K562 (cell line): Measurements from ENCODE around the gene HPCAL1. TPM values are rescaled to one million over a fixed set of nuclear protein-coding genes. Genes with fewer than 3 reads are reported as not detected.

Source experiments
- ATAC-seq: fragments of 200-7000 bp; cut with Tn5 transposase; 3 replicates; pipeline ENCODE4 v1.9.1; 2020; ENCODE audit warnings: moderate library complexity
- BruUV-seq: library from RNA; stranded (reverse); fragments of 400-500 nt; replicated peaks from 2 replicates; lab custom pipeline; 2021; lab: Mats Ljungman, UMichigan
- CTCF ChIA-PET: fragments of 300-600 bp; formaldehyde crosslinking; extraction: SDS; loops from one replicate; lab custom pipeline; 2021; ENCODE audit warnings: low intra/inter-chr PET ratio; lab: Yijun Ruan, JAX
- POLR2A ChIA-PET: fragments of 300-600, 350-650 bp; sonication (Branson Sonifier 250); formaldehyde crosslinking; extraction: SDS; loops from one replicate; lab custom pipeline; 2021; ENCODE audit warnings: antibody characterized with exemption, inconsistent platforms; lab: Yijun Ruan, JAX
- DNase-seq, 4 experiments: peaks; one replicate each; pipeline versions ENCODE4 v3.0.0 to v3.0.0-alpha.2; 2011 to 2018; ENCODE audit warnings: low spot score in 3 of 4, mixed read lengths in 3 of 4; ENCODE audit errors: extremely low read depth in 1 of 4
- FAIRE-seq: peaks from 2 replicates; lab custom pipeline; 2011; peaks lifted over from hg19 to GRCh38; lab: Jason Lieb, UNC
- H2AFZ ChIP-seq: 2 replicates; pipeline ENCODE4 v1.6.0; 2011; ENCODE audit warnings: low read depth, low read length, control low read depth, inconsistent platforms
- H3K27ac ChIP-seq: fragments of 200-600 bp; 3 replicates; pipeline ENCODE4 v1.8.0; 2011; ENCODE audit warnings: low read depth, mild to moderate bottlenecking, control low read depth, inconsistent platforms, low read length, moderate library complexity, mixed read lengths; ENCODE audit errors: extremely low read depth
- H3K27me3 ChIP-seq, 2 experiments: fragments of 300-600 bp in 1 of 2; 2 replicates in 1 of 2; 3 replicates in 1 of 2; pipeline versions ENCODE4 v1.6.0 to v1.8.0; 2011; ENCODE audit warnings: inconsistent platforms in 2 of 2, low read length in 2 of 2, mild to moderate bottlenecking in 1 of 2, mixed read lengths in 1 of 2, moderate library complexity in 1 of 2; ENCODE audit not compliant: control insufficient read depth in 2 of 2, insufficient read depth in 2 of 2
- H3K36me3 ChIP-seq: fragments of 300-600 bp; 3 replicates; pipeline ENCODE4 v1.8.0; 2011; ENCODE audit warnings: mild to moderate bottlenecking, low read length, inconsistent platforms; ENCODE audit not compliant: control insufficient read depth, insufficient read depth
- H3K4me1 ChIP-seq, 2 experiments: fragments of 200-600 bp in 1 of 2; replicated peaks in 1 of 2; 2 replicates in 1 of 2; 3 replicates in 1 of 2; pipeline versions ENCODE4 v1.5.1 to v1.8.0; 2011; ENCODE audit warnings: inconsistent platforms in 2 of 2, low read length in 2 of 2, mild to moderate bottlenecking in 1 of 2, mixed read lengths in 1 of 2, moderate library complexity in 1 of 2; ENCODE audit not compliant: control insufficient read depth in 2 of 2, insufficient read depth in 2 of 2
- H3K4me2 ChIP-seq: 2 replicates; pipeline ENCODE4 v1.6.1; 2011; ENCODE audit warnings: low read length, control low read depth, inconsistent platforms, mixed read lengths; ENCODE audit not compliant: insufficient read depth
- H3K4me3 ChIP-seq: fragments of 200-600 bp; sonication (generic), shearing (Covaris generic); 2 replicates; pipeline ENCODE4 v1.5.1; 2016; ENCODE audit warnings: control low read depth, inconsistent platforms
- H3K79me2 ChIP-seq: fragments of 200-600 bp; 3 replicates; pipeline ENCODE4 v1.8.0; 2011; ENCODE audit warnings: low read length, inconsistent platforms; ENCODE audit not compliant: control insufficient read depth, insufficient read depth
- H3K9ac ChIP-seq, 2 experiments: 2 replicates each; pipeline versions ENCODE4 v1.6.0 to v1.6.1; 2011; ENCODE audit warnings: low read depth in 2 of 2, low read length in 2 of 2, control low read depth in 1 of 2, inconsistent platforms in 1 of 2, mild to moderate bottlenecking in 1 of 2, mixed read lengths in 1 of 2; ENCODE audit not compliant: insufficient read depth in 1 of 2
- H3K9me1 ChIP-seq: one replicate; pipeline ENCODE4 v1.6.0; 2011; ENCODE audit warnings: inconsistent platforms, mild to moderate bottlenecking, low read length, moderate library complexity; ENCODE audit not compliant: control insufficient read depth, insufficient read depth
- H3K9me3 ChIP-seq: replicated peaks from 2 replicates; pipeline ENCODE4 v1.5.1; 2011; ENCODE audit warnings: low read depth, low read length, inconsistent platforms; ENCODE audit not compliant: control insufficient read depth, insufficient read depth
- H4K20me1 ChIP-seq: replicated peaks from 2 replicates; pipeline ENCODE4 v1.6.1; 2011; ENCODE audit warnings: low read length, inconsistent platforms, mixed read lengths; ENCODE audit not compliant: control insufficient read depth, insufficient read depth
- HNRNPH1 ChIP-seq: fragments of 200-400 bp; formaldehyde crosslinking; optimal IDR thresholded peaks from 2 replicates; pipeline ENCODE3; 2017; ENCODE audit warnings: low read depth, mild to moderate bottlenecking, low read length, moderate library complexity
- SIX5 ChIP-seq, 2 experiments: IDR thresholded peaks; 2 replicates each; pipeline ENCODE4 v1.6.1; 2011; ENCODE audit warnings: low read length in 2 of 2, borderline replicate concordance in 1 of 2, low read depth in 1 of 2, mild to moderate bottlenecking in 1 of 2, moderate library complexity in 1 of 2; ENCODE audit not compliant: insufficient read depth in 1 of 2
- TBP ChIP-seq: optimal IDR thresholded peaks from 2 replicates; pipeline ENCODE3; 2011; ENCODE audit warnings: low read depth, low read length, improper control_type of control experiment
- WGBS: fragments of 100-300 bp; shearing (Covaris generic); methylation state at CpG from one replicate; pipeline ENCODE4 v1.1.6; 2016; ENCODE audit warnings: low coverage, mixed read lengths; ENCODE audit not compliant: insufficient coverage; ENCODE audit errors: missing lambda C conversion rate; 5-methylcytosine and 5-hydroxymethylcytosine counted together
- in situ Hi-C: fragments of 300-500 bp; cut with MboI; formaldehyde crosslinking; loops from 4 replicates; pipeline ENCODE4 v1.15.0; 2018; ENCODE audit warnings: inconsistent platforms, mixed read lengths
- intact Hi-C: fragments of 100-400 bp; cut with micrococcal nuclease; formaldehyde crosslinking; loops from 2 replicates; pipeline ENCODE4 v1.14.2; 2022
- polyA plus RNA-seq, 8 experiments: library from polyadenylated mRNA; depleted of rRNA in 4 of 8; stranded (reverse) in 5 of 8; unstranded in 3 of 8; fragments of >200 nt; fragmentation: Nextera tagmentation in 2 of 8; fragmentation: Illumina TruSeq in 1 of 8; extraction: Ambion mirVana in 2 of 8; extraction: Trizol in 1 of 8; gene quantifications; 2 replicates each; pipeline versions ENCODE4 v1.2.1 to v1.2.3, GENCODE V29; 2011 to 2014; ENCODE audit warnings: inconsistent platforms in 1 of 8, missing spikeins in 1 of 8
- total RNA-seq, 7 experiments: library from RNA; depleted of rRNA in 6 of 7; stranded (reverse); fragments of >200 nt in 6 of 7; fragmentation: Illumina TruSeq in 2 of 7; extraction: Trizol in 2 of 7; gene quantifications; 2 replicates each; pipeline versions ENCODE4 v1.2.1 to v1.2.3, GENCODE V29; 2011 to 2021; ENCODE audit warnings: low replicate concordance in 1 of 7
- TF ChIP-seq, protein P1 (sequence below): sonication (generic); formaldehyde crosslinking; IDR thresholded peaks from 2 replicates; pipeline ENCODE4 v1.8.1; 2023; ENCODE audit warnings: mild to moderate bottlenecking, missing genetic modification reagents
- TF ChIP-seq, protein P2 (sequence below): fragments of 250-450 bp; sonication (Bioruptor Pico); IDR thresholded peaks from 2 replicates; pipeline ENCODE4 v1.8.0; 2022; ENCODE audit warnings: moderate library complexity, mild to moderate bottlenecking, inconsistent platforms
- TF ChIP-seq, protein P3 (sequence below): fragments of 250-450 bp; sonication (Bioruptor Pico); IDR thresholded peaks from 2 replicates; pipeline ENCODE4 v1.4.0; 2020; ENCODE audit warnings: borderline replicate concordance
- TF ChIP-seq, protein P4 (sequence below): fragments of 450-650 bp; IDR thresholded peaks from 2 replicates; pipeline ENCODE4 v1.7.0; 2016; ENCODE audit warnings: borderline replicate concordance

The HPCAL1 gene
- total and polyA plus RNA-seq, 9 of the 15 experiments (the other 6 are each of a cell fraction or from before 2014, with no cell fraction given): 2.7 to 65.5 (median 23.9) TPM

DNA sequence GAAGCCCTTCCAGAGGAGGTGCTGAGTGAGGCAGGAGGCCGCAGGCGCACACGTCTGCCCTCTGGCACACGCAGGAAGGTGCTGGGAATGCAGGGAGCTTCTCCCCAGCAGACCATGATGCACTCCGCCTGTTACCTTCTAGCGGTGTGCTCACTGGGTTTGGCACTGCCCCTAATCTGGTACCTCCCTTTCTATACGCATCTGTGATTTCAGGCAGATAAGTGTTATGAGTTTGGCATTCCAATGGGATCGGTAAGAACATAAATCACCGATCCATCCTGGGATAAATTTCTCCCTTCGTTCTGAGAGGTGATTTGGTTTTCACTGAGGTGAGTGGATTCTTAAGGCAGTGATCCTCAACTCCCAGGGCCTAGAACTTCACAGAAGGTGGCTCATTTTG is 110.8 kb downstream of the HPCAL1 start:
- peaks cover 10% of the 10 kb centered on the region; the same call in 2 of the 3 replicates for H3K36me3 ChIP-seq
- H4K20me1 ChIP-seq: 0 out of 2 replicates have a peak, but pooled peaks cover 4% of the 10 kb centered on the region
- H2AFZ ChIP-seq: no peak overlapping the region
- ChIA-PET CTCF (no interaction called here), POLR2A (no interaction called here)
- no peak overlapping the region for H3K4me3 ChIP-seq
- TF ChIP-seq, protein P1, sequence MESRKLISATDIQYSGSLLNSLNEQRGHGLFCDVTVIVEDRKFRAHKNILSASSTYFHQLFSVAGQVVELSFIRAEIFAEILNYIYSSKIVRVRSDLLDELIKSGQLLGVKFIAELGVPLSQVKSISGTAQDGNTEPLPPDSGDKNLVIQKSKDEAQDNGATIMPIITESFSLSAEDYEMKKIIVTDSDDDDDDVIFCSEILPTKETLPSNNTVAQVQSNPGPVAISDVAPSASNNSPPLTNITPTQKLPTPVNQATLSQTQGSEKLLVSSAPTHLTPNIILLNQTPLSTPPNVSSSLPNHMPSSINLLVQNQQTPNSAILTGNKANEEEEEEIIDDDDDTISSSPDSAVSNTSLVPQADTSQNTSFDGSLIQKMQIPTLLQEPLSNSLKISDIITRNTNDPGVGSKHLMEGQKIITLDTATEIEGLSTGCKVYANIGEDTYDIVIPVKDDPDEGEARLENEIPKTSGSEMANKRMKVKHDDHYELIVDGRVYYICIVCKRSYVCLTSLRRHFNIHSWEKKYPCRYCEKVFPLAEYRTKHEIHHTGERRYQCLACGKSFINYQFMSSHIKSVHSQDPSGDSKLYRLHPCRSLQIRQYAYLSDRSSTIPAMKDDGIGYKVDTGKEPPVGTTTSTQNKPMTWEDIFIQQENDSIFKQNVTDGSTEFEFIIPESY: peak; percentile 37; the same call in 1 of the 2 replicates
- TF ChIP-seq SIX5 (IDR thresholded peaks at IDR 0.05; ENCODE audit: borderline replicate concordance in 1 of 2, insufficient read depth in 1 of 2, low read depth in 1 of 2, low read length in 2 of 2) (no peak), HNRNPH1 (no peak), TBP (no peak)
- TF ChIP-seq, protein P2, sequence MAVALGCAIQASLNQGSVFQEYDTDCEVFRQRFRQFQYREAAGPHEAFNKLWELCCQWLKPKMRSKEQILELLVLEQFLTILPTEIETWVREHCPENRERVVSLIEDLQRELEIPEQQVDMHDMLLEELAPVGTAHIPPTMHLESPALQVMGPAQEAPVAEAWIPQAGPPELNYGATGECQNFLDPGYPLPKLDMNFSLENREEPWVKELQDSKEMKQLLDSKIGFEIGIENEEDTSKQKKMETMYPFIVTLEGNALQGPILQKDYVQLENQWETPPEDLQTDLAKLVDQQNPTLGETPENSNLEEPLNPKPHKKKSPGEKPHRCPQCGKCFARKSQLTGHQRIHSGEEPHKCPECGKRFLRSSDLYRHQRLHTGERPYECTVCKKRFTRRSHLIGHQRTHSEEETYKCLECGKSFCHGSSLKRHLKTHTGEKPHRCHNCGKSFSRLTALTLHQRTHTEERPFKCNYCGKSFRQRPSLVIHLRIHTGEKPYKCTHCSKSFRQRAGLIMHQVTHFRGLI: no peak
- TF ChIP-seq, protein P3, sequence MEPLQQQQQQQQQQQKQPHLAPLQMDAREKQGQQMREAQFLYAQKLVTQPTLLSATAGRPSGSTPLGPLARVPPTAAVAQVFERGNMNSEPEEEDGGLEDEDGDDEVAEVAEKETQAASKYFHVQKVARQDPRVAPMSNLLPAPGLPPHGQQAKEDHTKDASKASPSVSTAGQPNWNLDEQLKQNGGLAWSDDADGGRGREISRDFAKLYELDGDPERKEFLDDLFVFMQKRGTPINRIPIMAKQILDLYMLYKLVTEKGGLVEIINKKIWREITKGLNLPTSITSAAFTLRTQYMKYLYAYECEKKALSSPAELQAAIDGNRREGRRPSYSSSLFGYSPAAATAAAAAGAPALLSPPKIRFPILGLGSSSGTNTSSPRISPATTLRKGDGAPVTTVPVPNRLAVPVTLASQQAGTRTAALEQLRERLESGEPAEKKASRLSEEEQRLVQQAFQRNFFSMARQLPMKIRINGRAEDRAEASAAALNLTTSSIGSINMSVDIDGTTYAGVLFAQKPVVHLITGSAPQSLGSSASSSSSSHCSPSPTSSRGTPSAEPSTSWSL (CRISPR knock-in tag): no peak
- TF ChIP-seq, protein P4, sequence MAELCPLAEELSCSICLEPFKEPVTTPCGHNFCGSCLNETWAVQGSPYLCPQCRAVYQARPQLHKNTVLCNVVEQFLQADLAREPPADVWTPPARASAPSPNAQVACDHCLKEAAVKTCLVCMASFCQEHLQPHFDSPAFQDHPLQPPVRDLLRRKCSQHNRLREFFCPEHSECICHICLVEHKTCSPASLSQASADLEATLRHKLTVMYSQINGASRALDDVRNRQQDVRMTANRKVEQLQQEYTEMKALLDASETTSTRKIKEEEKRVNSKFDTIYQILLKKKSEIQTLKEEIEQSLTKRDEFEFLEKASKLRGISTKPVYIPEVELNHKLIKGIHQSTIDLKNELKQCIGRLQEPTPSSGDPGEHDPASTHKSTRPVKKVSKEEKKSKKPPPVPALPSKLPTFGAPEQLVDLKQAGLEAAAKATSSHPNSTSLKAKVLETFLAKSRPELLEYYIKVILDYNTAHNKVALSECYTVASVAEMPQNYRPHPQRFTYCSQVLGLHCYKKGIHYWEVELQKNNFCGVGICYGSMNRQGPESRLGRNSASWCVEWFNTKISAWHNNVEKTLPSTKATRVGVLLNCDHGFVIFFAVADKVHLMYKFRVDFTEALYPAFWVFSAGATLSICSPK: no peak
- H3K9me1 ChIP-seq: no peaks in the 10 kb centered on the region
- in situ Hi-C loops (loop anchor here (10.0 to 25.0 kb wide), 2 partner anchors 151 to 269 kb away; no protein-coding TSS in a partner anchor), intact Hi-C loops (no loop called here)
- no TSS peak for BruUV-seq
- WGBS: 74% methylated on average over 10 of the region's 10 CpGs
- 0 out of 2 replicates have a peak, but pooled peaks cover 8% of the 10 kb centered on the region for H3K9me3 ChIP-seq
- H3K79me2 ChIP-seq: no peaks in the 10 kb centered on the region
- H3K4me1 ChIP-seq: peaks cover 6 to 33% of the 10 kb centered on the region in 2 experiments; a peak in 4 of 5 replicates
- no peak overlapping the region for H3K9ac ChIP-seq
- no peaks in the 10 kb centered on the region for H3K27me3 ChIP-seq
- H3K4me2 ChIP-seq: no peak overlapping the region
- DNase-seq: no peak
- no peak overlapping the region for H3K27ac ChIP-seq
- ATAC-seq: no peak
- no peak for FAIRE-seq
